ENCODE results near the gene ETNK2. TPM values are rescaled to one million over a fixed set of nuclear protein-coding genes. Genes with fewer than 3 reads are reported as not detected.
A peak's percentile ranks its signal among the peaks of the same experiment; 100 is the strongest.

Gene ETNK2
- total RNA-seq, 2 donors from 2014 or later = 0.84 to 1.6 TPM

DNA sequence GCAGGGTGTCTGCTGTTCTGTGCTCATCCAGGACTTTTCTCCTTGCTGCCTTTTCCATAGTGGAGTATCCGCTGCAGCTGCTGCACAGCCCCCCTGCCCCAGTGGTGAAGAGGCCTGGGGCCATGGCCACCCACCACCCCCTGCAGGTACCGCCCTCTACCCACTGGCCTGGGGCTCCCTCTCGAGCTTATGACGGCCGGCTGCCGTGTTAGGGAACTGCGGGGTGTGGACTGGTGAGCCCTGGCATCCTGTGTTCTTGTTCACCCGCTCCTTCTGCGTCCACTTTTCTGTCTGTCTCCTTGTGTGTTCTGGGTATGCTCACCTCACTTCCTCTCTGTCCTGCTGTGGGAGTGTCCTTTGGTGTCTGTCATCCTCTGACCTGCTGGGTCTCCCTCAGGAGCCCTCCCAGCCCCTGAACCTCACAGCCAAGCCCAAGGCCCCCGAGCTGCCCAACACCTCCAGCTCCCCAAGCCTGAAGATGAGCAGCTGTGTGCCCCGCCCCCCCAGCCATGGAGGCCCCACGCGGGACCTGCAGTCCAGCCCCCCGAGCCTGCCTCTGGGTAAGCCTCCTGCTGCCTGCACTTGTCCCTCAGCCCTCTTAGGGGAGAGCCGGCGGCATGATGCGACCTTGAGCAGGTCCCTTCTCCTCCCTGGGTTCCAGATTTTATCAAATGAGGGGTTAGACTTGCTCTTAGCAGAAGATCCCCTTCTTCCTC is 29.8 kb downstream of the ETNK2 start:
- Mint-ChIP-seq H3K36me3 (no peaks in the 10 kb centered on the region), H3K27ac (no peak overlapping the region), H3K9me3 (no peaks in the 10 kb centered on the region)
- ATAC-seq (no peak), DNase-seq (ENCODE audit: low spot score in 2 of 2) (no peak)

DNA sequence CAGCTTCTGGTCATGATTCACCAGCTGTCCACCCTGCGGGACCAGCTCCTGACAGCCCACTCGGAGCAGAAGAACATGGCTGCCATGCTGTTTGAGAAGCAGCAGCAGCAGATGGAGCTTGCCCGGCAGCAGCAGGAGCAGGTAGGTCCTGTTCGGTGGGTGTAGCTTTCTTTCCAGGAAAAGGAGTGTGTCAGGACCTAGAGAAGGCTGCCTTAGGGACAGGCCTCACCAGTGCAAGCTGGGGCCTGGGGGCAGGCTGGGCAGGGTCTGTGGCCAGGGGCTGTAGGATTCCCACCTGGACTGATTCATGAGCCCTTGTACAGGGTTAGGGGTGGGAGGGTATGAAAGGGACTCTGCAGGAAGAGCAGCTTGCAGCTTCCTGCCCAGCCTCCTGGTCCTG is 35.3 kb downstream of the ETNK2 start:
- DNase-seq (ENCODE audit: low spot score in 2 of 2) (no peak), ATAC-seq (no peak)
- Mint-ChIP-seq H3K36me3 (no peaks in the 10 kb centered on the region), H3K27ac (no peak overlapping the region), H3K9me3 (no peaks in the 10 kb centered on the region)

DNA sequence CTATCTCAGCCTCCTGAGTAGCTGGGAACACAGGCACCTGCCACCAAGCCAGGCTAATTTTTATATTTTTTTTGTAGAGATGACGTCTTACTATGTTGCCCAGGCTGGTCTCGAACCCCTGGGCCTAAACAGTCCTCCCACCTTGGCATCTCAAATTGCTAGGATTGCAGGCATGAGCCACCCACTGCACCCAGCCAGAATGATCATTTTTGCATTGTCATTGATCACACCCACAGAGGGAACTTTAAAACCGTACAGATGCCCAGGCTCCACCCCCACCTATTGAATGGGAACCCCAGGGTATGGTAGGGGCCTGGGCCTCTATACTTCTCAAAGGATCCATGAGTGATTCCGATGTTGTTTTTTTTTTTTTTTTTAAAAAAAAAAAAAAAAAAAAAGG is 36.7 kb downstream of the ETNK2 start:
- no peak overlapping the region for H3K27ac Mint-ChIP-seq
- no peaks in the 10 kb centered on the region for H3K36me3 Mint-ChIP-seq
- DNase-seq (ENCODE audit: low spot score in 2 of 2) (no peak), ATAC-seq (no peak)
- no peaks in the 10 kb centered on the region for H3K9me3 Mint-ChIP-seq

DNA sequence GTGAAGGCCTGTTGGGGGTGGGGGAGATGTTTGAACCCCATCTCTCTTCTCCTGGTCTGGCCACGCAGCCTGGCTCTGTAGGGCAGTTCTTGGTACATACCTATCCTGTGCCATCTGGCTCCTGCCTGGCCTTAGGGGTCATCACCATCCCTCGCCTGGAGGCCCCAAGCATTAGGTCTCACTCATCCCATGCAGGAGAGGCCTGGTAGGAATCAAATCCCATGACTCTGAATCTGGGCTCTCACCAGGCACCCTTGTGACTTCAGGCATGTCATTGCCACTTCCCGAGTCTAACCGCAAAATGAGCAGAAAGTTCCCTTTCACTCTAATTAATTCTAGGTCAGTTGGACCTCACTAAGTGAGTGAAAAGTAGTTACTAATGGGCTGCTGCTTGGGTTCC is 37.2 kb downstream of the ETNK2 start:
- DNase-seq (ENCODE audit: low spot score in 2 of 2) (no peak), ATAC-seq (peak in 1 of 2 donors; percentile 14)
- no peaks in the 10 kb centered on the region for H3K36me3 Mint-ChIP-seq
- H3K27ac Mint-ChIP-seq = no peak overlapping the region
- H3K9me3 Mint-ChIP-seq = no peaks in the 10 kb centered on the region

DNA sequence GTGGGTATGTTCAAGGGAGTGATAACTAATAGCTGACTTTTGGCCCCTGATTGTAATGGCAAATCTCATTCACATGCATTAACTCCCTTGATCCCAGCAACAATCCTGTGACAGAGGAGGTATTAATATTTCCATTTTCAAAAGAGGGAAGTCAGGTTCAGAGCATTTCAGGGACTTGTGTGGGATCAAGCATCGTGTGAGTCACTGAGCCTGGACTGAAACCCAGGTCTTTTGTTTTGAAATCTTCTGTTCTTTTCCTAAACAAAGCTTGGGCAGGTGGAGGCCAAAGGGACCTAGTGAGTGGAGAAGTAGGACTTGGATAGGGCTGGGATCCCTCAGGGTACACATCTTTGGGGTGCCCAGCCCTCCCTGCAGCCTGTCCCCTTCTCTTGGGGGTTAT is 37.9 kb downstream of the ETNK2 start:
- Mint-ChIP-seq H3K9me3 (no peaks in the 10 kb centered on the region), H3K36me3 (no peaks in the 10 kb centered on the region), H3K27ac (peak overlapping the region in 1 of 2 donors; percentile 24)
- ATAC-seq (no peak), DNase-seq (ENCODE audit: low spot score in 2 of 2) (no peak)

DNA sequence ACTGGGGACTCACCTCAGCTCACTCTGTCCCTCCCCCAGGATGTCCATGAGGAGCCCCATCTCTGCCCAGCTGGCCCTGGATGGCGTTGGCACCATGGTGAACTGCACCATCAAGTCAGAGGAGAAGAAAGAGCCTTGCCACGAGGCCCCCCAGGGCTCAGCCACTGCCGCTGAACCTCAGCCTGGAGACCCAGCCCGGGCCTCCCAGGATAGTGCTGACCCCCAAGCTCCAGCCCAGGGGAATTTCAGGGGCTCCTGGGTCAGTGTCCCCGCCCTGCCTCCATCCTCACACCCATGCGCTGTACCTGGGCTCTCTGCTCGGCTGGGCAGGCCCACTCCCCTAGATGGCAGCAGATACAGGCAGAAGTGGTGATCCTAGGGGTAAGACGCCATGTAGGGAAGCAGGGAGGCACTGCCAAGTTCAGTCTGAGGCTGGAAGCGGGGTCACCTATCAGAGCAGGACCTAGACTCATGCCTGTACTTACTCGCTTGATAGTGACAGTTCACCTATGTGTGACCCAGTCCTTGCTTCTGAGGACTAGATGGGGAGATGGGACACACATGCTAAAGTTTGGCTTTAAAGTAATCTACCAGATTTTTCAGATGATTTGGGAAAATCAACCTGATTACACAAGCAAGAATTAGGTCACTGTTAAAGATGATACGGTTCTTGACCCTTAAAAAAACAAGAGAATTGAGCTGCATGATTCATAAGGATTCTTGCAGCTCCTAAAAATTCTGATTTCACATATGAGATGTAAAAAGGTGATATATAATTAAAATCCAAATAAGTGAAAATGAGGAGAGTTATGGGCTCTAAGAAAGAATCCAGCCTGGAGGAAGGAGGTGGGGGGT is 38.7 kb downstream of the ETNK2 start:
- ATAC-seq (no peak), DNase-seq (ENCODE audit: low spot score in 2 of 2) (no peak)
- H3K36me3 Mint-ChIP-seq = no peaks in the 10 kb centered on the region
- peak overlapping the region in 1 of 2 donors; percentile 24 for H3K27ac Mint-ChIP-seq
- H3K9me3 Mint-ChIP-seq = no peaks in the 10 kb centered on the region

DNA sequence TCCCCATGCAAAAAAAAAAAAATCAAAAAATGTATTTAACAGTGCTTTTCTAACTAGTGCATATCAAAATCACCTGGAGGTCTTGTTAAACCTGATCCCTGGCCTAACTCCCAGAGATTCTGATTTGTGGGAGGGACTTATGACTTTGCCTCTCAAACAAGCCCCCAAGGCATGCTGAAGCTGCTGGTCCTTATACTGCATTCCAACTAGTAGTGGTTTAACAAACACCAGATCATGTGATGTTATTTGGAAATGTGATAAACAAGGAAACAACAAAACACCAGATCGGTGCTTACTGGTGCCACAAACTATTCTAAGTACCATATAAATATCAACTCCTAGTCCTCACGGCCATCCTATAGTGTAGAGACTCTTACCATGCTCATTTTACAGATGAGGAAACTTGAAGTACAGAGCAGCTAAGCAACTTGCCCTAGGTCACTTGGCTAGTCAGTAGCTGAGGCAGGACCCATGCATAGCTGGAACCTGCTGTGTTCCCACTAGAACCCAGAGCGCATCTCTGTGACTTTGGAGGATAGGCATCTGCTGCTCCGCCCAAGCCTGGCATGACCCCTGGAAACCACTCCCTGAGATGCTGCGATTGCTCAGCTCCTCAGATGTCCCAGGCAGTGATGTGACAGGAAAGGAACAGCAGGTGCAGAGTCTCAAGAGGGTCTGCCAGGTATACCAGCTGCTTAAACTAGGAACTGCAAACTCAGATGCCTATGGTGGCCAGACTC is 40.8 kb downstream of the ETNK2 start:
- no peak for DNase-seq (ENCODE audit: low spot score in 2 of 2)
- Mint-ChIP-seq H3K36me3 (no peaks in the 10 kb centered on the region), H3K27ac (no peak overlapping the region), H3K9me3 (no peaks in the 10 kb centered on the region)
- ATAC-seq = no peak

DNA sequence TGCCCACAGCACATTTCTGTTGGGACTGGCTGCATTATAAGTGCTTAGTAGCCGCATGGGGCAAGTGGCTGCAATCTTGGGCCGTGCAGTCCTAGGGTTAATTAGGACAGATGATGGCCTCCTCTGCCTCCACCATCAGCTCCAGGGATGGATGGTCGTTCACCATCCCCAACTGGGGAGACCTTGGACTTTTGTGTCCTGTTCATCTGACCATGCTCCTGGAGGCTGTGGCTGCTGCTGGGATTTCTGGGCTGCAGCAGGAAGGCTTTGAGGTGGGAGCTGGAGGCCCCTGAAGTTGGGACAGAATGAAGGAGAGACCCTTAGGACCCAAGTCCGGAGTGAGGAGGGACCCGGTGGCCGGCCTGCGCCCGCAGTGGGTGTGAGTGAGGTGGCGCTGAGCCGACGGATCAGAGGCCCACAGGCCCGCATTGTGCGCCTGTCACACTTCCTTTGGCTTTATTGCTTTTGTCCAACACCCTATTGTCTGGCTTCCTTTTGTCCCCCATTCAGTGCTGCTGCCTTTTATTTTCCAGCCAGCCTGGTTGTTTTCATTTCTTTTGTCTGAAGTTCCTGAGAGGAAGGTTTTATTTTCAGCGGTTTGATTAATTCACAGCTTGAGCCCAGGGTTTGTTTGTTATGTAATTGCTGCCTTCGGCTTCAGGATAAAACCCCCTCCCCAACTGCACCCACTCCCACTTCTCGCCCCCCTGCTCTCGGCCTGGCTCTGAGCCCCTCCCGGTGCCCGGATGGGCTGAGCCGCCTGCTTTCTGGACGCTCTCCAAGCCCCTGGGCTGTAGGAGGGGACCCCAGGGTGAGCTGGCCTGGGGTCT is 43.3 kb downstream of the ETNK2 start:
- ATAC-seq = no peak
- no peak for DNase-seq (ENCODE audit: low spot score in 2 of 2)
- Mint-ChIP-seq H3K9me3 (no peaks in the 10 kb centered on the region), H3K27ac (no peak overlapping the region), H3K36me3 (no peaks in the 10 kb centered on the region)

DNA sequence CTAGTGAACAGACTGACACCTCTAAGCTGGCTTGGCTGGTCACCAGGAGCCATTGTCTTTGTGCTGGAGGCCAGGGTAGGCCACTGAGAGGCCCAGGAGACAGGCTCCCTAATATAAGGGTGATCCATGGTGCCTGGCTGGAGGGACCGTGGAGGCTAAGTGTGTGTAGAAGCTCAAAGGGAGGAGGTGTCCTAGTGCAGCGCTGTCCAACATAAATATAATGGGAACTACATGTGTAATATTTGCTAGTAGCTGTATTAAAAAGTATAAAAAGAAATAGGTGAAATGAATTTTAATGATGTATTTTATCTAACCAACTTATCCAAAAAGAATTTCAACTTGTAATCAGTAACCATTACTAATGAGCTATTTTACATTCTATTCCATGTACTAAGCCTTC is 44.0 kb downstream of the ETNK2 start:
- no peak overlapping the region for H3K27ac Mint-ChIP-seq
- ATAC-seq (no peak), DNase-seq (ENCODE audit: low spot score in 2 of 2) (no peak)
- H3K9me3 Mint-ChIP-seq = no peaks in the 10 kb centered on the region
- no peaks in the 10 kb centered on the region for H3K36me3 Mint-ChIP-seq

DNA sequence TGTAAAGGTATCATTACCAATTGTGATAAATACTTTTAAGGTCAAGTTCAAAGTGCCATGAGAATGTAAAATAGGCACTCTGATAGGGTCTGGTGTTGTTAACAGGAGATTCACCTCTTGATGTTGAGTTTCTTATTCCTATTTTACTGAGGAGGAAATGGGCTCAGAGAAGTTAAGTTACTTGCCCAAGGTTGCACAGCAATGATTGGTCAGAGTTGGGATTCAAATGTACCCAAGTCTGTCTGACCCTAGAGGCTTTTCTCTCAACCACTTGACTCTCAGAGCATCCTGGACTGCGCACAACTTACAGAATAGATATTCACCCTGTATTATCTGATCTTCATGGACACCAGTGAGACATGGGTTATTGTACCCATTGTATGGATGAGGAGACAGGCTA is 45.0 kb downstream of the ETNK2 start:
- DNase-seq (ENCODE audit: low spot score in 2 of 2) = no peak
- no peaks in the 10 kb centered on the region for H3K9me3 Mint-ChIP-seq
- no peak overlapping the region for H3K27ac Mint-ChIP-seq
- H3K36me3 Mint-ChIP-seq = no peaks in the 10 kb centered on the region
- no peak for ATAC-seq

DNA sequence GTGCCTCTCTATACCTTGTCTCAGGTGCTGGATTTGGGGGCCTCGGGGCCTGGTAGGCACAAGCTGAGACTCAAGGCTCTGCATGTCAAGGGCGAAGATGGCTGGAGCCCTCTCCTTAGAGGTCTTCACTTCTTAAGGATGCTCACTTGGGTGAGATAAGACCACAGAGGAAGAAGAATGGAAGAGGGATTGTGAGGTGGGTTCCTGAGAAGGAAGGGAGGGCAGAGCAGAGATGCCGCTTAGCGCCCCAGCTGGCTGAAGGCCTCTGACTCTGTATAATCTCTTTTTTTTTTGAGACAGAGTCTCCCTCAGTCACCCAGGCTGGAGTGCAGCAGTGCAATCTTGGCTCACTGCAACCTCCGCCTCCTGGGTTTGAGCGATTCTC is 46.7 kb downstream of the ETNK2 start:
- no peaks in the 10 kb centered on the region for H3K36me3 Mint-ChIP-seq
- DNase-seq (ENCODE audit: low spot score in 2 of 2) (no peak), ATAC-seq (no peak)
- H3K9me3 Mint-ChIP-seq = no peaks in the 10 kb centered on the region
- peak overlapping the region; percentile 2 to 84 for H3K27ac Mint-ChIP-seq

DNA sequence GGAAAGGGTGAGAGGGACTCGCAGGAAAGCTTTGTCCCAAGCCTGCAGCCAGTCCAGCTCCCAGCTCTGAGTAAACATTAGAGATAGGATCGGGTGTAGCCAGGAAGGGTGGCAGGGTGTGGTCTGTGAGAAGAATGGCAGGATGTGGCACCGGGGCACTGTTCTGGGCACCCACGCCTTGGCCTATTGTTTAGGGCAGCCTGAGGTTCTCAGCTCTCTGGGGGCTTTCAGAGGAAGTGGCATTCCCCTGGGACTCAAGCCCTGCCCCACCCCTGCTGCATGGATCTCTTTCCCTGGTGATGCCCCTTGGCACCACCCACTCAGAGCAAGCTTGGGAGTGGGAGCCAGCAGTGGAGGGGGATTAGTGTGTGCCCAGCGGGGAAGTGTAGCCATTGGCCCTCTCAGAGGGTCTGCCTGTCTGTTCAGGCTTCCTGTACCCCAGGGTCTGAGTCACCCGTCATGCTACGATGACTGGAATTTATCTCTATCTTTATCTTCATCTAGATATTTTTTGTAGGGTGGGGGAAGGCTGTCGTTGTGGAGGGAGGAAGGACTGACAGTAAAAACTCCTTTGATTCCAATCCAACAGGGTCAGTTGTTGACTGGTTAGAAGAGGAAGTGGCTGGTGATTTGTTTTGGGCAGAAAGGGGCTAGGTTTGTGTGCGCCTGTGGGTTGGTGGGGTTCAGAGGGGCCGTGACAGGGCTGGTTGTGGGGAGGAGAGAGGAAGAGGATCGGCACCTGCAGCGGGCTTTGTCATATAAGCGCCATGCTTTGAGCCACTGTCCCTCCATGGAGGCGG is 47.3 kb downstream of the ETNK2 start:
- DNase-seq (ENCODE audit: low spot score in 2 of 2) (no peak), ATAC-seq (peak; percentile 29 to 47)
- Mint-ChIP-seq H3K9me3 (no peaks in the 10 kb centered on the region), H3K36me3 (no peaks in the 10 kb centered on the region), H3K27ac (peak overlapping the region; percentile 2 to 84)

DNA sequence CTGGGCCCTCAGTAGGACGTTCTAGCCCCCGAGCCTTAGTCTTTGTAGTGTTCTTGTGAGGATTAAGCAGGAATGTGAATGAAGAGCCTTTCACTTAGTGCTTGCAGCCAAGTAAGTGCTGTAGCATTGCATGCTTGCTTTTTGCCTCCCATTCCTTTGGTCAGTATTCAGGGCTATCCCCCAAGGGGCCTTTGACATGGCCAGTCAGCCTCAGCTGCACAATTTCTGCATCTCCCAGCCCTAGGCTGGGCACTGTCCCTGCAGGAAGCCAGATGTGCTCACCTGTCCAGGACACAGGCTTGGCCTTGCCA is 48.5 kb downstream of the ETNK2 start:
- H3K27ac Mint-ChIP-seq = peak overlapping the region in 1 of 2 donors; percentile 70

DNA sequence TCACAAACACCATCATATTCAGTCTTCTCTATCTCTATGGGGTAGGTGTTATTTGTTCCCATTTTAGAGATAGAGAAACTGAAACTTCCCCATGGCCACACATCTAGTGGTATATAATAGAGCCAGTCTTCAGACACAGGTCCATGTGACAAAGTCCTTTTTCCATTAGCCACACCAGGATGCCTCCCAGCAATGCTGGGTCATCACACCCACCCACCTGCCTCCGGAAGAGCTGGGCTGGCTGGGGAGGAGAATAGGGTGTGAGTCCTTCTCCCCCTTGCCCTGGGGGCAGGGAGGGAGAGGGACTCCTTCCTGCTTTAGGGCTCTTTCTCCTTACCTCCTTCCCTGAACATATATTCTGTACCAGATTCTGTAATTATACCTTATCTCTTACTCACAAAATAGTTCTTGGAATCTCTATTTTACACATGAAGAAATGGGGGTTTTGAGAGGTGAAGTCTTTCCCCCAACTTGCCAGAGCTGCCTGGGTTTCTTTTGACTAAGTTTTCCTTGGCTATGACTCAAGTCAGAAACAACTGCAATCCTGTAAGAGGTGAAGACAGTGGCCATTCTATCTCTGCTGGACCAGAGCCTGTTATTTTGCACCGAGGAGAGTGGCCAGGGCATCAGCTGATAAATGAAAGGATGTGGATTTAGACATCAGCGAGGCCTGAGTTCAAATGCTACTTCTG is 49.0 kb downstream of the ETNK2 start:
- DNase-seq (ENCODE audit: low spot score in 2 of 2) (no peak), ATAC-seq (peak; percentile 40 to 58)
- H3K36me3 Mint-ChIP-seq = no peaks in the 10 kb centered on the region
- H3K27ac Mint-ChIP-seq = peak overlapping the region in 1 of 2 donors; percentile 70
- H3K9me3 Mint-ChIP-seq = no peaks in the 10 kb centered on the region

More for the DNA sequence above, 48.5 kb downstream of the ETNK2 start:
- Mint-ChIP-seq H3K36me3 (no peaks in the 10 kb centered on the region), H3K9me3 (no peaks in the 10 kb centered on the region)
- DNase-seq (ENCODE audit: low spot score in 2 of 2) = no peak
- no peak for ATAC-seq

DNA sequence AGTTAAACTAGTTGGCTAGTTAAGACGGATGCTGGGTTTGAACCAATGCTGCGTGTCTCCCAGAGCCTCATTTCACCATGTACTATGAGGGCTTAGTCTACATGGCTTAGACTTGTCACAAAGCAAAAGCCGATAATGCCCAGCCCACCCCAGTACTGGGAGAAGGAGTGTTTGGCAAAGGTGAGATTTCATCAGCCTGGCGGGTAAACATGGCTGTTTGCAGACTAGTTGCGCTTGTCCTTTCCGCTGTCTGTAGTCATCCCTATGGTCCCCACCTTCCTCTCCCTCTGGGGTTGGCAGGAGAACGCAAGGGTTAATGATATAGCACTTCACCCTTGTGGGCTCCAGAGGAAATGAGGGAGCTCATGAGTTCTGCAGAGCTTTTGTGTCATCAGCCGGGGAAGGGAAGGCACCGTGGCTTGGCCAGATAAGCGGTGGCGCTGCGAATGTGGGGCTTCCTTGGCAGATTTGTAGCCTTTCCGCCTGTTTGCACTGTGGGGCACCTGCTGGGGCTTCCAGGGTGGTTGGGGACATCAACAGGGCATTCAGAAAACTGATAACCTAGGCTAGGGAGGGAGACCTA is 49.7 kb downstream of the ETNK2 start:
- no peak for DNase-seq (ENCODE audit: low spot score in 2 of 2)
- ATAC-seq = peak in 1 of 2 donors; percentile 30
- H3K36me3 Mint-ChIP-seq = no peaks in the 10 kb centered on the region
- H3K9me3 Mint-ChIP-seq = no peaks in the 10 kb centered on the region
- H3K27ac Mint-ChIP-seq = peak overlapping the region in 1 of 2 donors; percentile 70
